Stimulated activated CD4-positive, alpha-beta T cell treated with anti-CD3 and anti-CD28 coated beads, Interleukin-1b, Interleukin-23, amount 100 ng/mL, for 48 hours (primary cell): ENCODE data around the gene TIMM23.
A peak's percentile ranks its signal among the peaks of the same experiment; 100 is the strongest.
"Not testable (repeated sequence)": the region's sequence is repeated elsewhere in the genome, so short reads cannot be mapped to it uniquely, and the experiment has no call there.

Experiments used
- DNase-seq: peaks from one replicate; pipeline ENCODE4 v3.0.0-alpha.2; 2020

Gene TIMM23

DNA sequence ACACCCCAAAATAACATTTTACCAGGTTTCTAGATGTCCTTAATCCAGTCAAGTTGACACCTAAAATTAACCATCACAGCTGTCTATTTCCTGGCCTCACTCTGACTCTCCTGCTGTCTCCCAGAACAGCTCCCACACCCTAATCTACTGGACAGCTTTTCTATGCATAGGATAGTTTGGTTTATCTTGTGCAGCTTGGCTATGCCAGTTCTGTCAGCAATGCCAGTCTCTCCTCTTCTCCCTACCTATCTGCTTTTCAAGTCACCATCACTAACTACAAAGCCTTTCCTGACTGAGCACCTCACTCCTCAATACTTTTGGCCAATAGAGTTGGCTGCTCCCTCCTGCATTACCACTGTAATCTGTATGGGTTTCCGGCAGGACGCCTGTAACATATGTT, 53.1 kb downstream of the TIMM23 start:
- no peak for DNase-seq

DNA sequence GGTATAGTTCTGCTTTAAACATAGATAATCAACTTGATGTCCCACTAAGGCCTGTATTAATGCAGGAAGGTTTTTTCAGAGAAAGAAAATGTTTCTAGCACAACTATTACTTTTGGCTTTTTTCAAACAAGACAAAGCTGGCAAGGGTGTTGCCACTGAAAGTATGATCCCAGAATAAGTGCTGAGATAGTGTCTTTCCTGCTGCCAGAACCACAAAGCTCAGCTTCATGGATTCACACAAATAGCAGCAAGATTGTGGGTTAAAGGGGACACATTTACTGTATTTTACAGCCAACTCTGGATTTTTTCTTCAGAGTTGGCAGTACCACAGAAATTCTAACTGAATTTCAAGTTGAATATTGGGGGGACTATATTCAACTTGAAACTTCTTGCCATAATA, 53.8 kb downstream of the TIMM23 start:
- no peak for DNase-seq

DNA sequence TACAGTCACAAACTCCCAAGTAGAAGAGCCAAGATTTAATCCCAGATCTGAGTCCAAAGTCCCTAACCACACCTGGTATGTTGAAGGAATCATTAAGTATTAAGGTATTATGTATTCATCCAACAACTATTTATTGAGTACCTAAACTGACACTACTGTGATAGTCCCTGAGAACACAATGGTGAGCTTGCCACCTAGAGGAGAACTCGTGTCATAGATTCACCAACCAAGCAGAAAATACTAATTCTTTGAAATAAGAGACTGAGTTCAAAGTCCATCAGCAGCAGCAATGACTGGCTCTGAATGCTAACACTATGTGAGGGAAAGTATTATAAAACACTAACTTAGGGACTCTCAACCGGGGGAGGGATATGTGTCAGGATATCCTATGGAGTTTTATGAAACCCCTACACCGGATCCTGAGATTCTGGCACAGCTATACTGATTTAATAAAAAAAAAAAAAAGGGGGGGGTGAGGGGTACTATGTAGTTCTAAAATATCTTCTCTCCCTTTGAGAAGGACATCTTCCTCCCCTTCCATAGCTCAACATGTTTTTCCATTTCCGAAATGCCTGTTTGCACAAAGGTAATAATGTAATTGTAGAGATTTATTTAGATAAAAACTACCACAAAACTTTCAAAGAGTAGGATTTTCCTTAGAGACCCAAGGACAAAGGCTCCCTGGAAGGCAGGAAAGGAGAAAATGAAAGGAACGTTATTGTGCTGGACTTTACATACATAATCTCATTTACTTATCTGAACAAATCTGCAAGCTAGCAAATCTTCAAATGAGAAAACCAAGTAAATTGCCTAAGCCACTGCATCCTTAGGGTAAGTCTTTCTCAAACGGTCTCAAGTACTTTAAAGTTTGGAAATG, 56.5 kb downstream of the TIMM23 start:
- DNase-seq: peak; percentile 12

DNA sequence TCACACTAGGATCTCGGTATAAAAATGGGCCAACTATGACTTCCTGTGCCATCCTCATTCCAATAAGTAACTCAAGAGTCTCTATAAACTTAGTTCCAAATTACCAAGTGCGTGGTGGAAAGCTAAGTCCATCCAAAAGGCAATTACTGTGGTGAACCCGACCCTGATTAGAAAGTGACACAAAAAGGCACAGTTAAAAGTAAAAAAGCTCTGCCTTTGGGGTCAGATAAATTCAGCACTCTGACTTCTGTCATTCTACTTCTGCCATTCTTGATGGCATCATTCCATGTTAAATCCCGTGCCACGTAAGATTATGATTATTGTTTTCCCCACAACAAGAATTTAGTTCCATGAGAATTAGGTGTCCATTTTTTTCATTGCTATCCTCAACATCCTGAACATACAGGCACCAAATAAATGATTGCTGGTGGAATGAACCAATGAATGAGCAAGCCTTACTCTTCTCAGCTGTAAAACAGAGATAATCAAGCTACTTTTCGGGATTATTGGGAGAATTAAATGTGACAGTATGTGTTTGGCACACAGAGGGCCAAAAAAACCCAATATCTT, 57.3 kb downstream of the TIMM23 start:
- no peak for DNase-seq

DNA sequence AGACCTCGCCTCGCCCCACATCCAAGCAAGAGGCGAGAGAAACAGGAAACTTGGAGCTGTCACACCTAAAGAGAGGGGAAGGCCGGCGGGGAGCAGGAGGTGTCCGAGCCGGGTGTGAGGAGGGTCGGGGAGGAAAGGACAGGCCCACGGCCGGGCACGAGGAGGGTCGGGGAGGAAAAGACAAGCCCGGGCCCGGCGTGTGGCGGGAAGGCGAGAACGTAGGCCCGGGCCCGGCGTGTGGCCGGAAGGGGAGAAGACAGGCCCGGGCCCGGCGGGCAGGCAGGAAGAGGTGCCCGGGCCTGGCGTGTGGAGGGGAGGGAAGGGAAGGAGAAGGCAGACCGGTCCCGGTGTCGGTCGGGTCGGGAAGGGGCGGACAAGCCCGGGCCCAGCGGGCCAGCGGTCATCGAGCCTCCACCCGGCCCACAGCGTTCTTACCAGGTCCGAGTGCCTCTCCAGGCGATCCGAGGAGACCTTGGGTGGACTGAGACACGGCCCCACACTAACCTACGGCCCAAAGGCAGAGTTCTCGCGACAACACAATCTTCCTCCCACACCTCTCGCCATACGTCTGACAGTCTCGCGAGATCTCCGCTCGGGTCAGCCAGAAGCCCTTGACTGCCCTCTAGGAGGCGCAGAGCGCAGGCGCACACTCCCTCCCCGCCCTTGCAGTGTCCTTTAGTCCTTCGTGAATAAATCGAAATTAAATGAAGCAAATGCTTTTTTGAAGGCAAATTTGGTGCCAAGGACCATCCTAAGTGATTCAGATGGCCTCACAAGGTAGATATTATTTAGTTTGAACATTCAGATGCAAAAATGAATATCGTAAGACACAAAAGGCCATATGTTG, 58.0 kb downstream of the TIMM23 start, which contains the start of gene NCOA4:
TSS of gene NCOA4 (minus strand) at position 533 of the 847 bp plus-strand sequence. CDS start 13,943 bp downstream, outside the sequence.
- peak; percentile 97 for DNase-seq

DNA sequence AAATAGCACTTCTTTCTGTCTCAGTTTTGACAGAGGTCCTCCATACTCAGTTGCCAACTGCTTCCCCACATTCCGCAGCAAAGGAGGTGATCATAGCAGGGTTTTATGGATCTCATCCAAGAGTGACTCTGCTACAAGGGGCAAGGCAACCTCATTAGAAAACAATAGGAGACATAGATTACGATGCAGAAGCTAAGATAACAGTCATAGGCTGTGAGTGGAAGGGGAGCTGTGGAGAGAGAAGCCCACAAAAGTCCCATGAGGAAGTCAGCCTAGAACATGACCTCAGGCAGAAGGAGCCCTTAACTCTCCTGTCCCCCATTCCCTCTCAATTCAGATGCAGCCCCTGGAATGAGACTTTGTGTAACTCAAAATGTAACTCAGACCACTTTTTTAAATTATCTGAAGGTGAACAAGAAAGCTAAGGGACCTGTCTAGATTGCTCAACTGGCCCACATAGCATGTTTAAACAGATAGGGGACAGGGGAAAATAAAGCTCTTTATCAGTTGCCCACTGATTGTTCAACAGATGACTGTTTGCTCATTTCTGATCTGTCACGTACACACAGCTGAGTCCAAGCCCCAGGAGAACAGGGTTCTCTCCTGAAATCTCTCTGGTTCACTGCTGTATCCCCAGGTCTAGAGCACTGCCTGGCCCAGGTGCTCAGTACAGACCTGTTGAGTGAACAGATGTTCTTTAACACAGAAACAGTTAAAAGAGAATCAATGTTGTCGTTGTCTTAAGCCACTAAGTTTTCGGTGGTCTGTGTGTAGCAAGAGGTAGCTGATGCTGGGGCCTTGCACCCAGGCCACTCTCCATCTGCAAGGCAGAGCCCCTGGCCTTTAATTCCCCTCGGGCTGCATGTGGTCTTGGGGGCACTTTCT, 59.6 kb downstream of the TIMM23 start:
- no peak for DNase-seq

DNA sequence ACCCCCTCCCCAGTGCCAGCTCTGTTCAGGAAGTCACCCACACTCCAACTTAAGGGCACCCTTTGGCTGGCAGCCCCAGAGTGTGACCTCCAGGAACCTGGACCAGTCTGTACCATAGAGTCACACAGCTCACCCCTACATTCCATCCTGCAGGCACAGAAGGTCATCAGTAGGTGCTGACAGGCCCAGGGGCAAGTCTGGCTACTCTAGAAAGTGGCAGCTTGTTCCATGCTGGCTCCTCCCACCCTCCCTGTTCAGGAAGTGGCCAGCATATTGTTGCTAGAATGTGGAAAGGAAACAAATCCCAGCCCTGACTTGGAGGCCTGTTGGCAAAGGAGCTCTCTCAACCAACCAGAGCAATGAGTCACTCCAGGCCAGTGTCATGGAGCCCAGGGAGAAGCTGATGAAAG, 61.3 kb downstream of the TIMM23 start:
- no peak for DNase-seq

DNA sequence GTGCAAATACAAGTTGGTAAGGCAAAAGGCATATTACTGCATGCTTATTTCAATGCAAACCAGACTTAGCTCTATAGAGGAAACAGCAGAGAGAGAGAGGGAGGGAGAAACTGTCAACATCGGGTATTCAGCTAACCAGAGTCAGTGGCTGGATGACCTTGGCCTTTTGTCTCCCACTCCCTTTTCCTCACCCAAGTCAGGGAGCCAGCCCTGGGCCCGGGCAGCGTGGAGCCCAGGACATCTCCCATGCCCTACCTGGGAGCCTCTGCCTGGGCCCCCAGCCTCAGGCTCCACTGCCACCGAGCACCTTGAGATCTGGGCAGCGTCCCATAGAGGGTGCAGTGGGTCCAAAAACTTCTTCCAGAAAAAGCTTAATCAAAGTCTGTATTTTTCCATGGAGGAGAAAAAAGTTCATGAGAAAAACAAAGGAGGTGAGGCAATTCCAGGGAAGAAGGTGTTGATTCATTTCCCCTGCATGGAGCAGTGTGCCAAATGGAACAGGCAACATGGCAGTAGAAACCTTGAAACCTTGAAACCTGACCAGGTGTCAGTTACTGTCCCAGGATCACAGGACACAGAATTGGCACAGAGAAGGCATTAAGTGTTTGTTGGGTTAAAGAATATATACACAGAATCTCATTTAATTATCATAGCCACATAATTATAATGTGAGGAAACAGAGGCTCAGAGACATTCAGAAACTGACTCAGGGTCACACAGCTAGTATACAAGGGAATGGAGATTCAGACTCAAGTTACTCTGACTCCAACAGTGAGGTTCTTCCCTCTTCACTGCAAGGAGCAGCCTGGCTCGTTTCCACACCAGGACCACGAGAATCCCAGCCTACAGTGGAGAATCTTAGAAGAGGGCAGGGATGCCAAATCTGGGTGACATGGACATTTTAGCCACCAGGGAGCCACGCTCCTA, 63.9 kb downstream of the TIMM23 start:
- no peak for DNase-seq

DNA sequence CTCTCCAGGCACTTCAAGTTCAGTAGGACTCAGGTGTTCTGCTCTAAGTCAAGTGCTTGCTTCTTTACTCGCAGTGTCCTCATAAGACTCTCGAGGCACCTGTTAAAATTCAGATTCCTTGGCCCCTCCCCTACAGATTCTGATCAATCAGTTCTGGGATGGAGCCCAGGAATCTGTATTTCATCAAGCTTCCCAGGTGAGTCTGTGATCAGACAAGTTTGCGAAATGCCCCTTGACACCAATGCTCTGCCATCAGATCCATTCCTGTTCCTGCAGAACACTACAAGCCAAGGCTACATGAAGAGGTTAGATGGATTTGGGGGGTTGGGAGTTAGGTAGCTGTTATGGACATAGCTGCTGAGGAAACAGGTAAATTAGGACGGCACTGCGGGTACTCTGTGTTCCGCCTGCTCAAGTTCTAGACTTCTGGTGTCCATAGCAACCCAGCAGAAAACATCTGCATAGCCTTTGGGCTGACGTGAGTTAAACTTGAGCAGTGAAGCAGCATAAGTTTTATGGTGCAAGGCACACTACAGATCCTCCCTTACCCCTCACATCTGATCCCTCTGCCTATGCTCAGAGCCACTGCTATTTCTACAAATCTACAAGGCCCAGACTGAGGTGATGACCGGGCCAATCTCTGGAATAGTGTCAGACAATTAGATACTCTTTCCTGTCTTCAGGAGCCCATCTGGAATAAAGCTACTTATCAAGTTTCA, 65.0 kb downstream of the TIMM23 start:
- DNase-seq: no peak

DNA sequence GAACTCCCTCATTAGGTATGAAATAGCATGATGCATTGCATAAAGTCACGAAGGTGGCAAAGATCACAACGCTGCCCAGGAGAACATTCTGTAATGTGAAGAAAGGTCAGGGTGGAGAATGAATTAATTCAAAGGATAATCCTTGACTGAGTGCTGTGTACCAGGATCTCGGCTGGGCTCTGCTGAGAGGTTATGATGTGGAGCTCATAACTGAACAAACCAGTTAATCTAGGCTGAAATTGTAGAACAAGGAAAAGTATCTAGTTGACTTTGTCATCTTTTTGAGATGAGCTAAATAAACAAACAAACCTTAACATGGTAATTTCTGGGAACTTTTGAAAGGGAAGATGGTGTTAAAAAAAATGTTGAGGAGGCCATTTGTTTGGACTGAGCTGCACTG, 67.7 kb downstream of the TIMM23 start:
- DNase-seq: no peak

DNA sequence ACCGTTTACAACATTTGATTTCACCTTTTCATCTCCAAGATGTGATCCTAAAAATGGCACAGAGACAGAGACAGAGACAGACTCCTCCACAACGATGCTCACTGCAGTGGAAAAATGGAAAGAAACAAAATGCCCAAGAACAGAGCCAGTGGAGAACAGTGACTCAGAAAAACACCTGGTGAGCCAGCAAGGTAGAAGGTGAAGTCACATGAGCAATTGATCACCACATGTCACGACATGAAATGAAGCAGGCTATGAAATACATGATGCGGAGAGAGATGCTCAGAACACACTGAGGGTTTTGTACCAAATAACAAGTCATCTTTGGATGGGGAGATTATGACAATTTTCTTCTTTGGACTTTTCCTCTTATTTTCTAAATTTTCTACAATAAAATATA, 70.2 kb downstream of the TIMM23 start:
- no peak for DNase-seq

DNA sequence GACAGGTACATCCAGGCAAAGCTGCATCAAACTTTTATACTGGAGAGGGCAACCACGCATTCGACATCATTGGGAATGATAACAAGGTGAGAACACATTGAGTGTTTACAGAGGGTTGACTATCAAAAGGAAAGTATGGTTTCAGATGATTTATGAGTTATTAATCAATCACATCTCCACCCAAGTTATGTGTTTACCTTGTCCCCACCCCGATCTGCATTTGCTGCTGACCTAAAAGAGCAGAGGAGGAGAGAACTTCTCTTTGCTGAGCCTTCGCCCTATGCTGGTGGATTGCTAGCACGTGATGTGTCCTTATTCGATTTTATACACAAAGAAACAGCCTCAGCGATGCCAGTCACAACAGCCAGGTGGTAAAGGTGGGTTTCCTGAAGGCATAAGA, 74.0 kb downstream of the TIMM23 start, which contains the start of gene MSMB:
TSS of gene MSMB (minus strand) at position 9 of the 400 bp plus-strand sequence. CDS start 32 bp downstream, outside the sequence.
- no peak for DNase-seq

DNA sequence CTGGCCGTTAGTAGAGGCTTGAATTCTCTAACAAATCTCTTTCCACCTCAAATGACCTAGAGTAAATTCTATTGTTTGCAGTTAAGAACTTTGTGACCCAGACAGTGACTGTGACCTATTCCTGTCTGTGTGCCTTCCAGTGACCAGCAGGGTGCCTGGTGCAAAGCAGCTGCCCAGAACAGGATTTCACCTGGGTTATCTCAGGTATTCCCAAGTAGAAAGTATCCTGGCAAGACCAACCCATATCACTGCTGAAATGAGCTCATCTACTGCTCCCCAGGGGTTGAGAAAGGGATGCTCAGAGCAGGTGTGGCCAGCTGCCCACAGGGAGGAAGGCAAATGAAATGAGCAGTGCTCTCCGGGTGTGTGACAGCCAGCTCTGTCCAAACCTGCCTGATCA, 75.9 kb downstream of the TIMM23 start:
- no peak for DNase-seq

DNA sequence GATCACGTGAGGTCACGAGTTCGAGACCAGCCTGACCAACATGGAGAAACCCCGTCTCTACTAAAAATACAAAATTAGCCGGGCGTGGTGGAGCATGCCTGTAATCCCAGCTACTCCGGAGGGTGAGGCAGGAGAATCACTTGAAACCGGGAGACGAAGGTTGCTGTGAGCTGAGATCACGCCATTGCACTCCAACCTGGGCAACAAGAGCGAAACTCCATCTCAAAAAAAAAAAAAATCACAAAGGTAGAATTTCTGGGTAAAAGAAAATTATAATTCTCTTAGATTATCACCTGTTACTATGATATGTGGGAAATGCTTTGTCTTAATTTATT, 77.2 kb downstream of the TIMM23 start:
- DNase-seq: not testable (repeated sequence)

DNA sequence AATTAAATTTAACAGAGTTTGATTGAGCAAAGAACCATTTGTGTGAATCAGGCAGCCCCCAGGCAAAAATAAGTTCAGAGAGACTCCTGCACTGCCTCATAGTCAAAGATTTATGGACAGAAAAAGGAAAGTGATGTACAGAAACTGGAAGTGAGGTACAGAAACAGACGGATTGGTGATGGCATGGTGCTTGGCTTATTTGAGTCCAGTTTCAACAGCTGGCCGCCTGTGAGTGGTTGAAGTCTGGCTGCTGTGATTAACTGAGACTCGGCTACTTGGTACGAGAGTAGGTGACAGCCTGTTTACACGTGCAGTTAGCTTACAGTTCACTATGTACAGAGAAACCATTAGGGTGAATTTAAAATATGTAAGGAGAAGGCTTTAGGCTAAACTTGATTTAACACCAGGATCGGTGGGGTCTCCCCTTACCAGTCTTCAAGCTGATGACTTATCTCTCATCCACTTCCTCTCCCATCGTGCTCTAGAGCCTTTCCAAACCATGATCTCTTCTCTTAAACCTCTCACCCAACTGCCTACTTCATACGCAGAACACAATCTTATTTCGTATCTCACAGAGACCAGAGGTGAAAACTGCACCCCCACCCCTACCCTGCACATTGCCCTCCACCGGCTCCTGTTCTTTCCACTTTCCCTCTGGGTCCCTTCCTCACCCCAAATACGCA, 78.8 kb downstream of the TIMM23 start:
- DNase-seq: no peak

DNA sequence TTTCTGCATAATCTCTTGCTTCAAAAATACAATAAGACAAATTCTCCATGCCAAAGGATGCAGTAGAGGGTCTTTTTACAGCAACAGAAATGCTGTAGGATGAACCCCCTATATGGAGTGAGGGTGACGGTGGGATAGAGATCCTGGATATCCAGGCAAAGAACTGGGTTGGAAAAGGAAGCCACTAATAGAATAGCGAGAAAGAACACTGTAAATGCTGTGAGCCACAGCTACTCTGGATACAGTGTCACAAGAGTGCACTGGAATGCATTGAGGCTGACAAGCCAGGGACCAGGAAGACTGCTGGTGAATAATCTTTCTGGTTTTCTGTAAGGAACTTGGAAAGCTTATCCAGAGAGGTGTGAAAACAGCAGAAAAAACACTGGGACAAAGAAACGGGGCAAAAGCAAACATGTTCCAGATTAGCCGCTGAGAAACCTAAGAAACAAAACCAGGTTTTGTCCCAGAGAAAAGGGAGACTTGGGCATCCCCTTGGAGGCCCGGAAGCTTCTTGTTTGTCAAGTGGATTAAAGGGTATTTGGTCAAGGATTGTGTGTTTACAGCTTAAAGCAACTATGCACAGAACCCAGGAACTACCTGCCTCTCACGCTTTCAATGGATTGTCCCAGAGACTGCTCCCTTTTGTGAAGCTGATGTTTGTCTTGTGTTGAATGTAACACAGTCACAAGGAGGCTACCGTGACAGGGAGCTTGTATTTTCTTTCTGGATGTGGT, 79.9 kb downstream of the TIMM23 start:
- DNase-seq: no peak

DNA sequence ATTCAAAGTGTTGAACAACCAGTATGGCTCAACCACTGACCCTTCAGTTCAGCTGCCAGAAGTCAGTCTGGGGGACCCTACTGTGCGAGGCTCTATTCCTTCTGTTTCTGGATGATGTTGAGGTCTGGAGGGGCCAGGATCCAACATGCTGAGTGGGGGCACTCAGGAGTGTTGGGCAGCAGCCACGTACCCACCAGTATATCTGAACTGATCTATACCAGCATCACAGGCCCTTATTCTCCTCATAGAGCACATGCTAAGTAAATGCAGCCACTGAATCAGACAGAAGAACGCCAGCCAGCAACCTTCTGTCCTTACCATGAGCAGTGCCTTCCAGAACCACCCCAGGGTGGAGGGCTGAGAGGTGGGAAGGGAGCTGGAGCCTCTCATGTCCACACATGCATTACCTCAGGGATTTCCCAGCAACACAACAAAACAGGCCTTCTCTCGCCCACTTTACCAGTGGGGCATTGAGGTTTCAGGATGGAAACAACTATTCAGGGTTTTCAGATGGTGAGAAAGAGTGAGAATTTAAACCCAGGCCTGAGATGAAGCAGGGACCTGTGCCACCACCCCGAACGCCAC, 80.6 kb downstream of the TIMM23 start:
- DNase-seq: no peak
